ENCODE results near the gene PCDHGA10.
"Not testable (repeated sequence)": the region's sequence is repeated elsewhere in the genome, so short reads cannot be mapped to it uniquely, and the experiment has no call there.

PCDHGA10 gene

DNA sequence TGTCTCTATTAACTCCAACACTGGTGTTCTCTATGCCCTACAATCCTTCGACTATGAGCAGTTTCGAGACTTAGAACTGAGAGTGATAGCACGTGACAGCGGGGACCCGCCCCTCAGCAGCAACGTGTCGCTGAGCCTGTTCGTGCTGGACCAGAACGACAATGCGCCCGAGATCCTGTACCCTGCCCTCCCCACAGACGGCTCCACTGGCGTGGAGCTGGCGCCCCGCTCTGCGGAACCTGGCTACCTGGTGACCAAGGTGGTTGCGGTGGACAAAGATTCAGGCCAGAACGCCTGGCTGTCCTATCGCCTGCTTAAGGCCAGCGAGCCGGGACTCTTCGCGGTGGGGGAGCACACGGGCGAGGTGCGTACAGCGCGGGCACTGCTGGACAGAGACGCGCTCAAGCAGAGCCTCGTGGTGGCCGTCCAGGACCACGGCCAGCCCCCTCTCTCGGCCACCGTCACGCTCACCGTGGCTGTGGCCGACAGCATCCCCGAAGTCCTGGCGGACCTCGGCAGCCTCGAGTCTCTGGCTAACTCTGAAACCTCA is 10.0 kb downstream of the PCDHGA10 start:
- FAIRE-seq: no peak

DNA sequence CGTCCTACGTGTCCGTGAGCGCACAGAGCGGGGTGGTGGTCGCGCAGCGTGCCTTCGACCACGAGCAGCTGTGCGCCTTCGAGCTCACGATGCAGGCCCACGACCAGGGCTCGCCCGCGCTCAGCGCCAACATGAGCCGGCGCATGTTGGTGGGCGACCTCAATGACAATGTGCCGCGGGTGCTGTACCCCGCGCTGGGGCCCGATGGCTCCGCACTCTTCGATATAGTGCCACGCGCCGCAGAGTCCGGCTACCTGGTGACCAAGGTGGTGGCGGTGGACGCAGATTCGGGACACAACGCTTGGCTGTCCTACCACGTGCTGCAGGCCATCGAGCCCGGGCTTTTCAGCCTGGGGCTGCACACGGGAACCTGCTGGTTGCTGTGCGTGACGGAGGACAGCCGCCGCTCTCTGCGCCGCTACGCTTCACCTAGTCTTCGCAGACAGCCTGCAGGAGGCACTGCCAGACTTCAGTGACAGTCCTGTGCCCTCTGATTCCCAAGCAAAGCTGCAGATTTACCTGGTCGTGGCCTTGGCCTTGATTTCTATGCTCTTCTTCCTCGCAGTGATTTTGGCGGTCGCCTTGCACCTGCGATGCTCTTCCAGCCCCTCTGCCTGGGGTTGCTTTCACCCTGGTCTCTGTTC is 15.1 kb downstream of the PCDHGA10 start:
- no peak for FAIRE-seq

DNA sequence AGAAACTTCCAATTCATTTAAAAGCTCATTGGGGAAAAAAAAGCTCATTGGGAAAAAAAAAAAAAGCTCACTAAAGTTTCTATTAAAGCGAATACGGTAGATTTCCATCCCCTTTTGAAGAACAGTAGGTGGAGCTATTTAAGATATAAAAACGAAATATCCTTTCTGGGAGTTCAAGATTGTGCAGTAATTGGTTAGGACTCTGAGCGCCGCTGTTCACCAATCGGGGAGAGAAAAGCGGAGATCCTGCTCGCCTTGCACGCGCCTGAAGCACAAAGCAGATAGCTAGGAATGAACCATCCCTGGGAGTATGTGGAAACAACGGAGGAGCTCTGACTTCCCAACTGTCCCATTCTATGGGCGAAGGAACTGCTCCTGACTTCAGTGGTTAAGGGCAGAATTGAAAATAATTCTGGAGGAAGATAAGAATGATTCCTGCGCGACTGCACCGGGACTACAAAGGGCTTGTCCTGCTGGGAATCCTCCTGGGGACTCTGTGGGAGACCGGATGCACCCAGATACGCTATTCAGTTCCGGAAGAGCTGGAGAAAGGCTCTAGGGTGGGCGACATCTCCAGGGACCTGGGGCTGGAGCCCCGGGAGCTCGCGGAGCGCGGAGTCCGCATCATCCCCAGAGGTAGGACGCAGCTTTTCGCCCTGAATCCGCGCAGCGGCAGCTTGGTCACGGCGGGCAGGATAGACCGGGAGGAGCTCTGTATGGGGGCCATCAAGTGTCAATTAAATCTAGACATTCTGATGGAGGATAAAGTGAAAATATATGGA is 17.7 kb downstream of the PCDHGA10 start, which contains the start of gene PCDHGA12:
Gene PCDHGA12, plus strand, starts transcription at position 176 of the 782 bp plus-strand sequence. Its CDS starts 253 bp downstream, at position 429.
- no peak for FAIRE-seq

DNA sequence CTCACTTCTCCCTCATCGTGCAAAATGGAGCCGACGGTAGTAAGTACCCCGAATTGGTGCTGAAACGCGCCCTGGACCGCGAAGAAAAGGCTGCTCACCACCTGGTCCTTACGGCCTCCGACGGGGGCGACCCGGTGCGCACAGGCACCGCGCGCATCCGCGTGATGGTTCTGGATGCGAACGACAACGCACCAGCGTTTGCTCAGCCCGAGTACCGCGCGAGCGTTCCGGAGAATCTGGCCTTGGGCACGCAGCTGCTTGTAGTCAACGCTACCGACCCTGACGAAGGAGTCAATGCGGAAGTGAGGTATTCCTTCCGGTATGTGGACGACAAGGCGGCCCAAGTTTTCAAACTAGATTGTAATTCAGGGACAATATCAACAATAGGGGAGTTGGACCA is 18.5 kb downstream of the PCDHGA10 start:
- no peak for FAIRE-seq

DNA sequence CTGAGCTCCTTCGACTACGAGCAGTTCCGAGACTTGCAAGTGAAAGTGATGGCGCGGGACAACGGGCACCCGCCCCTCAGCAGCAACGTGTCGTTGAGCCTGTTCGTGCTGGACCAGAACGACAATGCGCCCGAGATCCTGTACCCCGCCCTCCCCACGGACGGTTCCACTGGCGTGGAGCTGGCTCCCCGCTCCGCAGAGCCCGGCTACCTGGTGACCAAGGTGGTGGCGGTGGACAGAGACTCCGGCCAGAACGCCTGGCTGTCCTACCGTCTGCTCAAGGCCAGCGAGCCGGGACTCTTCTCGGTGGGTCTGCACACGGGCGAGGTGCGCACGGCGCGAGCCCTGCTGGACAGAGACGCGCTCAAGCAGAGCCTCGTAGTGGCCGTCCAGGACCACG is 19.5 kb downstream of the PCDHGA10 start:
- FAIRE-seq: not testable (repeated sequence)

DNA sequence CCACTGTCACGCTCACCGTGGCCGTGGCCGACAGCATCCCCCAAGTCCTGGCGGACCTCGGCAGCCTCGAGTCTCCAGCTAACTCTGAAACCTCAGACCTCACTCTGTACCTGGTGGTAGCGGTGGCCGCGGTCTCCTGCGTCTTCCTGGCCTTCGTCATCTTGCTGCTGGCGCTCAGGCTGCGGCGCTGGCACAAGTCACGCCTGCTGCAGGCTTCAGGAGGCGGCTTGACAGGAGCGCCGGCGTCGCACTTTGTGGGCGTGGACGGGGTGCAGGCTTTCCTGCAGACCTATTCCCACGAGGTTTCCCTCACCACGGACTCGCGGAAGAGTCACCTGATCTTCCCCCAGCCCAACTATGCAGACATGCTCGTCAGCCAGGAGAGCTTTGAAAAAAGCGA is 19.9 kb downstream of the PCDHGA10 start:
- not testable (repeated sequence) for FAIRE-seq

DNA sequence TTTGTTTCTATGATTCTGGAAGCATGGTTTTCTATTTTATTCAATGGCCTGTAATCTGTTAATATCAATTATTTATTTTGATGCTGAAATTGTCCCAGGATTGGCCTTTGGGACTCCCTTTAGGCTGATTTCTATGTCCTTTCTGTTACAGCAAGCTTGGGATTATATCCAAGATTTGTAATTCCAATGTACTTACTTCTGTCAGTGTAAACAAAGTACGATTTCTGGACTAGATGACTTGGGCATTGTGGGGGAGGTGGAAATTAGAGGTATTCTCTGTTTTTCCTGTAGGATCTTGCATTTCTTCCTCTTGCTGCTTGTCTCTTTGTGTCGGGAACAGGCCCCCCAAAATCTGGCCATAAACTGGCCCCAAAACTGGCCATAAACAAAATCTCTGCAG is 21.2 kb downstream of the PCDHGA10 start:
- FAIRE-seq: no peak

DNA sequence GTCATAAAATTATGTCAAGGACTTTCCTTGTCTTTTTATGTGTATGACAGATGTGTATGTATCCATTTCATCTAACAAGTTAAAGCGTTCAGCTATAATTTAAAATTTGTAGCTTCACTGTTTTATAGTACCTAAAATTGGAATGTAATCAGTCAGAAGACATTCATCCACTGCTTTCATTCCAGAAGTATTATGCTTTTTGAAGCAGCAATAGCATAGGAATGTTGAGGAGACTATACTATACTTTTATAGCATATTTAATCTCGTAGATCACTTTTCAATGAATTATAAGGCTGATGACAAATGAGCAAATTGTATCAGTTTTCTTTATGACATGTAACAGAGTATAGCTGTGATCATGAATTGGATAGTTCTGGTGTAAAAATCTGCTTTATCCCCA is 24.4 kb downstream of the PCDHGA10 start:
- no peak for FAIRE-seq

DNA sequence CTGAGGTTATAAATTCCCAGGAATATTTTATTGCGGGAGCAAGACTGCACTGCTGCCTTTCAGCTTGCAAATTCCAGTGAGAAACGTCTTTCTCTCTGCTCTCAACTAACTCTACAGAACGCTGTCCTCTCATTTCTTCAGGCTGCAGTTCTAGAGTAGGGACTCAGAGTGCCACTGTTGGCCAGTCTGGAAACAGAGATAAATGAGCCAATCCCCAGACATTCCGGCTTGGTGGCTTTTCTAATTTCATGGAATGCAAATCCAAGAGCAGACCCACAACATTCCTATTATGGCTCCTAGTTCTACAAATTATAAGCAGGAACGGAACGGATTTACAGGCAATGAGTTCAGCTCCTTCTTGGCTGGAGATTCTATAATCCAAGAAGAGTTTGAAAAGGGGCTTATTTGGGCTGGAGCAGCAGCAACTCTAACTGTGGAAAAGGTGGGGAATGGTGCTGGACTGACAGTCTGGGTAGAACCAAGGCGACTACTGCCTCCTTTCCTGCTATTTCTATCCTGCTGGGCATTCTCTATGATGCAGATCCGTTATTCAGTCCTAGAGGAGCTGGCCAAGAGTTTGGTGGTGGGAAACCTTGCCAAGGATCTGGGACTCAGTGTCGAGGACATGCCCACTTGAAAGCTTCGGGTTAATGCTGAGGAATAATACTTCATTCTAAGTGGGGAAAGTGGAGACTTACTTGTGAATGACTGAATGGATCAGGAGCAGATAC is 26.8 kb downstream of the PCDHGA10 start:
- no peak for FAIRE-seq

DNA sequence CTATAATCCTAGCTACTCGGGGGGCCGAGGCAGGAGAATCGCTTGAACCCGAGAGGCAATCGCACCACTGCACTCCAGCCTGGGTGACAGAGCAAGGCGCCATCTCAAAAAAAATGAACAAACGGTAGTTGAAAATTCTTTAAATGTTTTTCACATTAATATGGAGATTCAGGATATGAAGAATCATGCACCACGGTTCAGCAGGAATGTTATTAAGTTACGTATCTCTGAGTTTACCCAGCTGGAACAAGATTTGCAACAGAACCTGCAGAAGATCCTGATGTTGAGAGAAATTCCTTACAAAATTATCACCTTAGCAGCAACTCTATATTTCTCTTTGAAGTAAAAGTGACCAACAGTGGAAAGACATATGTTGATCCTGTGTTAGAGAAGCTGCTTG is 27.6 kb downstream of the PCDHGA10 start:
- no peak for FAIRE-seq

DNA sequence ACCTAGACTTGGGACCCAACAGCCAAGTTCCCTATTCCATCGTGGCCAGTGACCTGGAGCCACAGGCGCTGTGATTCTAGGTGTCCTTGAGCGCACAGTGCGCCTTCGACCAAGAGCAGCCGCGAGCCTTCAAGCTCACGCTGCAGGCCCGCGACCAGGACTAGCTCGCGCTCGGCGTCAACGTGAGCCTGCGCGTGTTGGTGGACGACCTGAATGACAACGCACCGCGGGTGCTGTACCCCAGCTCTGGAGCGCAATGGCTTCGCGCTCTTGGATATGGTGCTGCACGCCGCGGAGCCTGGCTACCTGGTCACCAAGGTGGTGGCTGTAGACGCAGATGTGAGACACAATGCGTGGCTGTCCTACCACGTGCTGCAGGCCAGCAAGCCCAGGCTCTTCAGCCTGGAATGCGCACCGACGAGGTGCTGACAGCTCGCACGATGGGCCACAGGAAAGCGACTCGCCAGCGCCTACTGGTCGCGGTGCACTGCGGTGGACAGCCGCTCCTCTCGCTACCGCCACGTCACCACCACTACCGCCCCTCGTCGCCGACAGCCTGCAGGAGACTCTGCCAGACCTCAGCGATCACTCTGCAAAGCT is 28.9 kb downstream of the PCDHGA10 start:
- FAIRE-seq: no peak

DNA sequence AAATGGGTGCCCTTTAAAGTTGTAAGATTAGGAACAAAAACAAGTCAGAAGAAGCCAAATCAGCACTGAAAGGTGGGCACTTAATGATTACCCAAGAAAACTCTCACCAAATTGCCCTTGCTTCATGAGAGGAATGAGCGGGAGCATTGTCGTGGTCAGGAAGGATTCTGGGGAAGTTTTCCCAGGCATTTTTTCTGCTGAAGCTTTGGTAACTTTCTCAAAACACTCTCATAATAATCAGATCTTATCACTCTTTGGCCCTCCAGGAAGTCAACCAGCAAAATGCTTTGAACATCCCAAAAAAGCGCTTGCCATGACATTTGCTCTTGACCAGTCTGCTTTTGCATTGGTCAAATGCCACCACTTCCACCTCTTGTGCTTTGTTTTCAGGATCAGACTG is 52.6 kb downstream of the PCDHGA10 start:
- no peak for FAIRE-seq
